CD4-positive, alpha-beta T cell treated with Interleukin-10 for 1 hour (primary cell): Measurements from ENCODE around the gene AP2A1.
"Not testable (repeated sequence)": the region's sequence is repeated elsewhere in the genome, so short reads cannot be mapped to it uniquely, and the experiment has no call there.

ENCODE experiments used
- DNase-seq: peaks from one replicate; pipeline ENCODE4 v3.0.0-alpha.2; 2020

AP2A1 gene

DNA sequence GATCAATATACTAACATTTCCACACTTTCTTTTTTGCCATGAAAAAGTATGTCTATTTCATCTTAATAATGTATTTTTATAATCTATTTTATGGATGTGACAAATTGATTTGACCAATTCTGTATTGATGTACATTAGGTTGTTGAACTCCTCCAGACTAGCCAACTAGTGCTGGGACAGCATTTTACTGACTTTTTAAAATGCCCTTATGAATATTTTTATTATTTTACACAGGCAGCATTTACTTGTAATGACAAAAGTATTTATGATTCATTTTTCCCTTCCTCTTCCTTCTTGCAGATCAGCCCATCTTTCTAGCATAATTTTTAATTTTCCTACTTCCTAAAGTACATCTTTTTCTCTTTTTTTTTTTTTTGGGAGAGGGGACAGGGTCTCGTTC, 47.2 kb downstream of the AP2A1 start:
- DNase-seq, result peak; percentile 28

- DNase-seq, result no peak
Measured at GRCh38 chr19:49816590-49816989, 49.8 kb downstream of the AP2A1 start.

GRCh38 chr19:49817964-49818648, 51.3 kb downstream of the AP2A1 start, which contains the start of gene MED25:
MED25 (plus strand) TSS chr19:49818289; CDS start chr19:49818342, 53 bp downstream.
- DNase-seq, result peak; percentile 91

GRCh38 chr19:49818649-49819370, 52.0 kb downstream of the AP2A1 start:
- DNase-seq, result no peak

GRCh38 chr19:49819452-49820115, 52.8 kb downstream of the AP2A1 start:
- DNase-seq, result not testable (repeated sequence)

- no peak for DNase-seq
Measured at GRCh38 chr19:49820125-49820524, 53.3 kb downstream of the AP2A1 start.

DNA sequence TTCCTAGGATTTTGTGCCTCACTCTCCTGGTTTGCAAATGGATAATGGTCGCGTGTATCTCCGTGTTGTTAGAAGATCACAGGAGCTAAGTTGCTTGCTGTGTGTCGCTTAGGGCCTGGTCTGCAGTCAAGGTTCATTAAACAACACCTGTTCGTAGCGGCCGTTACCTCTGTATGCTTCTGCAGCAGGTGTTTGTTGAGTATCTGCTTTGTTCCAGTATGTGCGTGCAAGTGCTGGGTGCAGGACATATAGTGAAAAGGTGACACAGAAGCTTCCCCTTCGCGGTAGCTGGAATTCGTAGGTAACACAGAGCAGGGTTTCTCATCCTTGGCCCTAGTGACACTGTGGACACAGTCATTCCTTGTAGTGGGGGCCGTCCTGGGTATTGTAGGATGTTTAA, 56.7 kb downstream of the AP2A1 start:
- no peak for DNase-seq

GRCh38 chr19:49824662-49825061, 57.9 kb downstream of the AP2A1 start:
- no peak for DNase-seq

- no peak for DNase-seq
Measured at GRCh38 chr19:49827034-49827433, 60.2 kb downstream of the AP2A1 start.

DNA sequence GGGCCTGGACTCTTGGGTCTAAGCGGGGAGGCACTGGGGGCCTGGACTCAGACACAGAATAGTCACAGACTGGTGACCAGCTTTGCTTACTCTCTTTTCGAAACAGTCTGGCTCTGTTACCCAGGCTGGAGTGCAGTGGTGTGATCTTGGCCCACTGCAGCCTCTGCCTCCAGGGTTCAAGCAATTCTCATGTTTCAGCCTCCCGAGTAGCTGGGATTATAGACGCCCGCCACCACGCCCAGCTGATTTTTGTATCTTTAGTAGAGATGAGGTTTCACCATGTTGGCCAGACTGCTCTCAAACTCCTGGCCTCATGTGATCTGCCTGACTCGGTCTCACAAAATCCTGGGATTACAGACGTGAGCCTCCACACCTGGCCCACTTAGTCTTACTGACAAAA, 62.4 kb downstream of the AP2A1 start:
- DNase-seq, result no peak

- no peak for DNase-seq
Measured at GRCh38 chr19:49829721-49830120, 62.9 kb downstream of the AP2A1 start.

DNA sequence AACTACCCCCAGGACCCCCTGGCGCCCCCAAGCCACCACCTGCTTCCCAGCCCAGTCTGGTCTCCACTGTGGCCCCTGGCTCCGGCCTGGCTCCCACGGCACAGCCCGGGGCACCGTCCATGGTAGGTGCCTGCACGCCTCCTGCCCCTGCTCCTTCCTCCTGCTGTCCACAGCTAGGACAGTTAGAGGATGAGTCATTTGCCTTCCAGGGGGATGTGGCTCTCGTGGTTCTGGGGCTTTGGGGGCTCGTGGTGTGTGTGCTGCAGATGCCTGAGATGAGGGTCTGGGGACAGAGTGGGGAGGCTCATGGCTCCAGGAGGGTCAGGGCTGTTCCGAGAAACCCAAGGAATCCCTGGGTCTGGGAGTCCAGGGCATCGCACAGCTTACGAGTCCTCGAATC, 64.0 kb downstream of the AP2A1 start:
- DNase-seq, result no peak

GRCh38 chr19:49831592-49831991, 64.8 kb downstream of the AP2A1 start:
- no peak for DNase-seq

DNA sequence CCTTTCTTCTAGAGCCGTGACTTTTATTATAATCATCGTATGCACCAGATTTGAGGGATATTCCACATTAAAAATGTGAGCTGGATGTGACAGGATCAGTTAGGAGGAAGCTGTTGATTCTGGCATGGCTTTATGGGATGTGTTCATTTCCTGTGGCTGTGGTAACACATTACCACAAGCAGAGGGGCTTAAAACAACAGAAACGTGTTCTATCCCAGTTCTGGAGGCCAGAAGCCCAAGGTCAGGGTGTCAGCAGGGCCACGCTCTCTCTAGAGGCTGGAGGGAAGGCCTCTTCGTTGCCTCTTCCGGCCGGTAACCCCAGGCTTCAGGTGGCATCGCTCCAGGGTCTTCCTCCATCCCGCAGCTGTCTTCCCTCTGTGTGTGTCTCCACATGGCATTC, 65.8 kb downstream of the AP2A1 start:
- no peak for DNase-seq

GRCh38 chr19:49833599-49833998, 66.8 kb downstream of the AP2A1 start:
- no peak for DNase-seq

- no peak for DNase-seq
Measured at GRCh38 chr19:49835562-49835961, 68.8 kb downstream of the AP2A1 start.

DNA sequence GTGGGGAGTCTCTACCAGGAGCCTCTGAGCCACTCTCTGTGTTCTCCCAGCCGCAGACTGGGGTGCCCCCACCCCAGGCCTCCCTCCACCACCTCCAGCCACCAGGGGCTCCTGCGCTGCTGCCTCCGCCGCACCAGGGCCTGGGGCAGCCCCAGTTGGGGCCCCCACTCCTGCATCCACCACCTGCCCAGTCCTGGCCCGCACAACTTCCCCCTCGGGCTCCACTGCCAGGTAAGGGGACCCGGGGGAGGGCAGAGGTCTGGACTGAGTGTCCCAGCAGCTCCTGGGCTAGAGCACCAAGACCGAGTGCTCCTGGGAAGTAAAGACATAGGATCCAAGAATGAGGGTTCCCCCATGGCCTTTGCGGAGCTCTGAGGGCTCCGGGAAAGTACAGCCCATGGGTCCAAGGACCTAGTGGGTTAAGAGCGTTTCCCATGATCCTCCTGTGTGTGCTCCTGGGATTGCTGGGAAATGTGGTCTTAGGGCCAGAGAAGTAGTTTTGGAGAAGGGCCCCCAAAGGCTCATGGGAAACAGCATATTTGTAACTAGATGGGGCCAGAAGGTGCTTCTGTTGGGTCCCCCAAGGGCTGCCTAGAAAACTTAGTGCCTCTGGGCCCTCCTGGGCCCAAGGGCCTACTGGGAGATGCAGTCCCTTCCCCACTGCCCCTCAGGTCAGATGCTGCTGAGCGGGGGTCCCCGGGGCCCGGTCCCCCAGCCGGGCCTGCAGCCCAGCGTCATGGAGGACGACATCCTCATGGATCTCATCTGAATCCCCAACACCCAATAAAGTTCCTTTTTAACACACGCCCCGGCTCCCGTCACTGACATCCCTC, 69.6 kb downstream of the AP2A1 start:
- DNase-seq, result no peak

- DNase-seq, result no peak
Measured at GRCh38 chr19:49837009-49837310, 70.2 kb downstream of the AP2A1 start.

GRCh38 chr19:49837425-49837824, 70.6 kb downstream of the AP2A1 start:
- no peak for DNase-seq

- DNase-seq, result no peak
Measured at GRCh38 chr19:49838885-49839588, 72.2 kb downstream of the AP2A1 start.

DNA sequence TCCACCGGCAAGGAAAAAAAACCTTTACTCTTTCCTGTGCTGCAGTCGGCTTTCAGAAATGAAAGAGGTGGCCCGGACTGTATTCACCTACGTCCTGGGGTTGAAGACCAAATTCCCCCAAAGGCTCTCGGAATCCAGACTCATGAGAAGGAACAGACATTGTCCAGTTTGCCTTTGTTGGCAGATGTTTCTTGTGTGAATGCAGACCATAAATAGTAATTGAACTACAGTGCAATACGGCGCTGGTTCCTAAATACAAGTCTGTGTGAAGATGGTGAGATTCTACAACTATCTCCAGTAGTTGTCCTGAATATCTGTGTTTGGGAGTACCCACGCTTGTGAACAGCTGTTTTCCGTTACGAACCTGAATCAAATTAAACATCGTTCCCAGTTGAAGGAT, 72.9 kb downstream of the AP2A1 start:
- no peak for DNase-seq

DNA sequence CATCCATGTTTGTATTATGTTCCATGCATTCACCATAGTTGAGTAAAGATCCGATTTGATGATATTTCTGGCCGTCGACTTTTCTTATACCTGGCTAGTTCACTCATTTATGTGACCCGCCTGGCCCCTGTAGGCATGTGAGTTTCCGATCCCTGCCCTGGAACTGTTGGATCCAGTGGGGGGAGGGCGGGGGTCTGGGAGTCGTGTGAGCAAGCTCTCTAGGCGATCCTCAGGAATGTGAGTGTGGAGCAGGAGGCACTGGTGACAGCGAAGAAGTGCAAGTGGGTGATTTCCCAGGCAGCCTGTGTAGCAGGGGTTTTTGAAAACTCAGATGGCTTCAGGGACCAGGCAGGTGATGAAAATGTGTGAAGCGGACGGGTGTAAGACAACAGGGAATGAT, 73.5 kb downstream of the AP2A1 start:
- no peak for DNase-seq
